ENCODE results near the gene KLHL9.
"Not testable (repeated sequence)": the region's sequence is repeated elsewhere in the genome, so short reads cannot be mapped to it uniquely, and the experiment has no call there.

KLHL9 gene, protein sequence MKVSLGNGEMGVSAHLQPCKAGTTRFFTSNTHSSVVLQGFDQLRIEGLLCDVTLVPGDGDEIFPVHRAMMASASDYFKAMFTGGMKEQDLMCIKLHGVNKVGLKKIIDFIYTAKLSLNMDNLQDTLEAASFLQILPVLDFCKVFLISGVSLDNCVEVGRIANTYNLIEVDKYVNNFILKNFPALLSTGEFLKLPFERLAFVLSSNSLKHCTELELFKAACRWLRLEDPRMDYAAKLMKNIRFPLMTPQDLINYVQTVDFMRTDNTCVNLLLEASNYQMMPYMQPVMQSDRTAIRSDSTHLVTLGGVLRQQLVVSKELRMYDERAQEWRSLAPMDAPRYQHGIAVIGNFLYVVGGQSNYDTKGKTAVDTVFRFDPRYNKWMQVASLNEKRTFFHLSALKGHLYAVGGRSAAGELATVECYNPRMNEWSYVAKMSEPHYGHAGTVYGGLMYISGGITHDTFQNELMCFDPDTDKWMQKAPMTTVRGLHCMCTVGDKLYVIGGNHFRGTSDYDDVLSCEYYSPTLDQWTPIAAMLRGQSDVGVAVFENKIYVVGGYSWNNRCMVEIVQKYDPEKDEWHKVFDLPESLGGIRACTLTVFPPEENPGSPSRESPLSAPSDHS

GRCh38 chr9:21334701-21335632 is at the start of gene KLHL9:
Gene KLHL9 (minus strand): TSS chr9:21335404. CDS start chr9:21334859, 545 bp downstream.
- ATAC-seq (ENCODE audit: insufficient read depth, low read depth) (peak; percentile 92), DNase-seq (peak; percentile 90)
- H3K27me3 ChIP-seq (ENCODE audit: insufficient read depth, low read length, poor library complexity), result peaks cover 4% of the 10 kb centered on the region
- no peaks in the 10 kb centered on the region for H3K9me3 ChIP-seq (ENCODE audit: insufficient read depth, low read length, severe bottlenecking)
- H3K4me2 ChIP-seq (ENCODE audit: insufficient read depth, low read length), result peak within 1 kb of the TSS; percentile 66
- H3K79me2 ChIP-seq (ENCODE audit: insufficient read depth, low read length), result peaks cover 55% of the 10 kb centered on the region
- H3K27ac ChIP-seq (ENCODE audit: low read length), result peak within 1 kb of the TSS; percentile 92
- peak within 1 kb of the TSS; percentile 93 for H2AFZ ChIP-seq (ENCODE audit: low read depth, low read length)
- H3K9ac ChIP-seq (ENCODE audit: low read depth, low read length), result peak within 1 kb of the TSS; percentile 89
- peaks cover 40% of the 10 kb centered on the region for H3K4me1 ChIP-seq (ENCODE audit: insufficient read depth, low read length)
- H4K20me1 ChIP-seq (ENCODE audit: insufficient read depth, low read length), result peaks cover 29% of the 10 kb centered on the region
- peaks cover 21% of the 10 kb centered on the region for H3K36me3 ChIP-seq (ENCODE audit: insufficient read depth, low read length)
- peak within 1 kb of the TSS; percentile 61 to 89 for H3K4me3 ChIP-seq (ENCODE audit: low read depth in 1 of 2, low read length in 2 of 2)
- TF ChIP-seq EZH2 (IDR thresholded peaks at IDR 0.05; ENCODE audit: borderline replicate concordance, low read depth, low read length, severe bottlenecking) (no peak), CTCF (IDR thresholded peaks at IDR 0.05; ENCODE audit: borderline replicate concordance, extremely low read depth, low read length, poor library complexity, severe bottlenecking) (no peak)

GRCh38 chr9:21383627-21384026 is 48.4 kb upstream of the KLHL9 start:
- H3K27me3 ChIP-seq (ENCODE audit: insufficient read depth, low read length, poor library complexity), result peaks cover 14% of the 10 kb centered on the region
- H3K4me1 ChIP-seq (ENCODE audit: insufficient read depth, low read length), result no peaks in the 10 kb centered on the region; the same call in 1 of the 2 replicates
- H3K36me3 ChIP-seq (ENCODE audit: insufficient read depth, low read length), result no peaks in the 10 kb centered on the region
- no peak overlapping the region for H3K27ac ChIP-seq (ENCODE audit: low read length)
- H4K20me1 ChIP-seq (ENCODE audit: insufficient read depth, low read length), result no peaks in the 10 kb centered on the region
- H3K79me2 ChIP-seq (ENCODE audit: insufficient read depth, low read length), result no peaks in the 10 kb centered on the region
- H3K9me3 ChIP-seq (ENCODE audit: insufficient read depth, low read length, severe bottlenecking), result no peaks in the 10 kb centered on the region
- no peak overlapping the region for H3K9ac ChIP-seq (ENCODE audit: low read depth, low read length)
- H3K4me2 ChIP-seq (ENCODE audit: insufficient read depth, low read length), result no peak overlapping the region
- no peak overlapping the region for H2AFZ ChIP-seq (ENCODE audit: low read depth, low read length)
- TF ChIP-seq EZH2 (IDR thresholded peaks at IDR 0.05; ENCODE audit: borderline replicate concordance, low read depth, low read length, severe bottlenecking) (no peak), CTCF (IDR thresholded peaks at IDR 0.05; ENCODE audit: borderline replicate concordance, extremely low read depth, low read length, poor library complexity, severe bottlenecking) (no peak)
- no peak overlapping the region for H3K4me3 ChIP-seq (ENCODE audit: low read depth in 1 of 2, low read length in 2 of 2)
- DNase-seq, result peak; percentile 5
- ATAC-seq (ENCODE audit: insufficient read depth, low read depth), result peak; percentile 68

DNA sequence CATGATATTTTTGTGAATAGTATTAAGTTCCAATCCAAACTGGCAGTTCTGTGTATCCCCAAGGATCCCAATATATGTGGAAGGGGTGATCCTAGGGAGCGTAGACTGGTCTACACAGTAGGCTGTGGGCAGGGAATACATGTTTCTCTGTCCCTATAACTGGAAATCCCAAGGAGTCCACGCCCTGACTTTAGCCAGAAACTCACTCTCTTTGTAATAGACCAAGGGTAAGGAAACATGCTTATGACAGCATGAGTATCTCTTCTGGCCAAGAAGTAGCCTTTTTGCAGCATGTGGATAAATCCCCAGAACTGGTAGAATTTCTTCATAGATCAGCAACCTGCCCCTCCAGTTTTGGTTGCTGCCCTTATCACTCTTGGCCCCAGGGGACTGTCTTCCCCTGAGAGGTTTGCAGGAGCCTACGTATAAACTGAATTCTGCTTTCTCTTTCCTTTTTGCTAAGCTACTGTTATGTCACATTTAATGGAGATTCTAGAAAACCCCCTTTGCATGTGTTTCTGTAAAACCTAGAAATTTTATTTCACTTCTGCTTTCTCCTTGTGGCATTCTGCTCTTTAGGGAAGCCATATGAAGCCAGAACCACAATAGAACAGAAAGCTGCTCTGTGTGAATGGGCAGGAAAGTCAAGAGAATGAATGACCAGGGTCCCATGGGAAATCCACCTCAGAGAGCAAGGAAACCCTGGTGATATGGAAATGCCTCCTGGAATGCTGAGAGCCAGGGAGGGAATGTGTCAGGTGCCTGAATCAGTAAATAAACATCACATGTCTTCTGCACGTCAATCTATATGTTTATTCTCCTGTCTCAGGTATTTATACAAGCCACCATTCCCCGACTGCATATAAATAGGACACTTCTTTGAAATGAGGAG is 46.5 kb upstream of the KLHL9 start:
- Histone ChIP-seq H3K9me3 (ENCODE audit: insufficient read depth, low read length, severe bottlenecking) (no peaks in the 10 kb centered on the region), H2AFZ (ENCODE audit: low read depth, low read length) (no peak overlapping the region), H3K79me2 (ENCODE audit: insufficient read depth, low read length) (no peaks in the 10 kb centered on the region), H3K4me2 (ENCODE audit: insufficient read depth, low read length) (no peak overlapping the region), H3K4me3 (ENCODE audit: low read depth in 1 of 2, low read length in 2 of 2) (no peak overlapping the region), H3K4me1 (ENCODE audit: insufficient read depth, low read length) (no peaks in the 10 kb centered on the region; the same call in 1 of the 2 replicates), H3K27me3 (ENCODE audit: insufficient read depth, low read length, poor library complexity) (peaks cover 15% of the 10 kb centered on the region), H4K20me1 (ENCODE audit: insufficient read depth, low read length) (no peaks in the 10 kb centered on the region), H3K36me3 (ENCODE audit: insufficient read depth, low read length) (no peaks in the 10 kb centered on the region), H3K27ac (ENCODE audit: low read length) (no peak overlapping the region), H3K9ac (ENCODE audit: low read depth, low read length) (no peak overlapping the region)
- TF ChIP-seq EZH2 (IDR thresholded peaks at IDR 0.05; ENCODE audit: borderline replicate concordance, low read depth, low read length, severe bottlenecking) (no peak), CTCF (IDR thresholded peaks at IDR 0.05; ENCODE audit: borderline replicate concordance, extremely low read depth, low read length, poor library complexity, severe bottlenecking) (no peak)
- DNase-seq (peak; percentile 17), ATAC-seq (ENCODE audit: insufficient read depth, low read depth) (peak; percentile 66)

- not testable (repeated sequence) for H3K27me3 ChIP-seq (ENCODE audit: insufficient read depth, low read length, poor library complexity); DNase-seq; ATAC-seq (ENCODE audit: insufficient read depth, low read depth); H3K9ac ChIP-seq (ENCODE audit: low read depth, low read length); H4K20me1 ChIP-seq (ENCODE audit: insufficient read depth, low read length); H3K79me2 ChIP-seq (ENCODE audit: insufficient read depth, low read length); H3K4me2 ChIP-seq (ENCODE audit: insufficient read depth, low read length); H3K4me3 ChIP-seq (ENCODE audit: low read depth in 1 of 2, low read length in 2 of 2); H3K4me1 ChIP-seq (ENCODE audit: insufficient read depth, low read length); H3K36me3 ChIP-seq (ENCODE audit: insufficient read depth, low read length); H2AFZ ChIP-seq (ENCODE audit: low read depth, low read length); H3K27ac ChIP-seq (ENCODE audit: low read length); H3K9me3 ChIP-seq (ENCODE audit: insufficient read depth, low read length, severe bottlenecking)
Observed at GRCh38 chr9:21371467-21371866, 36.3 kb upstream of the KLHL9 start.

Data from DND-41 (cell line).